ENCODE measurements around the gene F5. TPM values are rescaled to one million over a fixed set of nuclear protein-coding genes. Genes with fewer than 3 reads are reported as not detected.

Gene F5
- total and polyA plus RNA-seq, 2 of the 13 experiments (the other 11 are each of a cell fraction or from before 2014, with no cell fraction given) = 38.3 to 64.0 TPM

- TF ChIP-seq, protein P1, sequence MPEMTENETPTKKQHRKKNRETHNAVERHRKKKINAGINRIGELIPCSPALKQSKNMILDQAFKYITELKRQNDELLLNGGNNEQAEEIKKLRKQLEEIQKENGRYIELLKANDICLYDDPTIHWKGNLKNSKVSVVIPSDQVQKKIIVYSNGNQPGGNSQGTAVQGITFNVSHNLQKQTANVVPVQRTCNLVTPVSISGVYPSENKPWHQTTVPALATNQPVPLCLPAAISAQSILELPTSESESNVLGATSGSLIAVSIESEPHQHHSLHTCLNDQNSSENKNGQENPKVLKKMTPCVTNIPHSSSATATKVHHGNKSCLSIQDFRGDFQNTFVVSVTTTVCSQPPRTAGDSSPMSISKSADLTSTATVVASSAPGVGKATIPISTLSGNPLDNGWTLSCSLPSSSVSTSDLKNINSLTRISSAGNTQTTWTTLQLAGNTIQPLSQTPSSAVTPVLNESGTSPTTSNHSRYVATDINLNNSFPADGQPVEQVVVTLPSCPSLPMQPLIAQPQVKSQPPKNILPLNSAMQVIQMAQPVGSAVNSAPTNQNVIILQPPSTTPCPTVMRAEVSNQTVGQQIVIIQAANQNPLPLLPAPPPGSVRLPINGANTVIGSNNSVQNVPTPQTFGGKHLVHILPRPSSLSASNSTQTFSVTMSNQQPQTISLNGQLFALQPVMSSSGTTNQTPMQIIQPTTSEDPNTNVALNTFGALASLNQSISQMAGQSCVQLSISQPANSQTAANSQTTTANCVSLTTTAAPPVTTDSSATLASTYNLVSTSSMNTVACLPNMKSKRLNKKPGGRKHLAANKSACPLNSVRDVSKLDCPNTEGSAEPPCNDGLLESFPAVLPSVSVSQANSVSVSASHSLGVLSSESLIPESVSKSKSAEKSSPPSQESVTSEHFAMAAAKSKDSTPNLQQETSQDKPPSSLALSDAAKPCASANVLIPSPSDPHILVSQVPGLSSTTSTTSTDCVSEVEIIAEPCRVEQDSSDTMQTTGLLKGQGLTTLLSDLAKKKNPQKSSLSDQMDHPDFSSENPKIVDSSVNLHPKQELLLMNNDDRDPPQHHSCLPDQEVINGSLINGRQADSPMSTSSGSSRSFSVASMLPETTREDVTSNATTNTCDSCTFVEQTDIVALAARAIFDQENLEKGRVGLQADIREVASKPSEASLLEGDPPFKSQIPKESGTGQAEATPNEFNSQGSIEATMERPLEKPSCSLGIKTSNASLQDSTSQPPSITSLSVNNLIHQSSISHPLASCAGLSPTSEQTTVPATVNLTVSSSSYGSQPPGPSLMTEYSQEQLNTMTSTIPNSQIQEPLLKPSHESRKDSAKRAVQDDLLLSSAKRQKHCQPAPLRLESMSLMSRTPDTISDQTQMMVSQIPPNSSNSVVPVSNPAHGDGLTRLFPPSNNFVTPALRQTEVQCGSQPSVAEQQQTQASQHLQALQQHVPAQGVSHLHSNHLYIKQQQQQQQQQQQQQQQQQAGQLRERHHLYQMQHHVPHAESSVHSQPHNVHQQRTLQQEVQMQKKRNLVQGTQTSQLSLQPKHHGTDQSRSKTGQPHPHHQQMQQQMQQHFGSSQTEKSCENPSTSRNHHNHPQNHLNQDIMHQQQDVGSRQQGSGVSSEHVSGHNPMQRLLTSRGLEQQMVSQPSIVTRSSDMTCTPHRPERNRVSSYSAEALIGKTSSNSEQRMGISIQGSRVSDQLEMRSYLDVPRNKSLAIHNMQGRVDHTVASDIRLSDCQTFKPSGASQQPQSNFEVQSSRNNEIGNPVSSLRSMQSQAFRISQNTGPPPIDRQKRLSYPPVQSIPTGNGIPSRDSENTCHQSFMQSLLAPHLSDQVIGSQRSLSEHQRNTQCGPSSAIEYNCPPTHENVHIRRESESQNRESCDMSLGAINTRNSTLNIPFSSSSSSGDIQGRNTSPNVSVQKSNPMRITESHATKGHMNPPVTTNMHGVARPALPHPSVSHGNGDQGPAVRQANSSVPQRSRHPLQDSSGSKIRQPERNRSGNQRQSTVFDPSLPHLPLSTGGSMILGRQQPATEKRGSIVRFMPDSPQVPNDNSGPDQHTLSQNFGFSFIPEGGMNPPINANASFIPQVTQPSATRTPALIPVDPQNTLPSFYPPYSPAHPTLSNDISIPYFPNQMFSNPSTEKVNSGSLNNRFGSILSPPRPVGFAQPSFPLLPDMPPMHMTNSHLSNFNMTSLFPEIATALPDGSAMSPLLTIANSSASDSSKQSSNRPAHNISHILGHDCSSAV (CRISPR knock-in tag; IDR thresholded peaks at IDR 0.05; ENCODE audit: borderline replicate concordance) = no peak
- TF ChIP-seq ZNF552 (CRISPR knock-in tag; IDR thresholded peaks at IDR 0.05; ENCODE audit: borderline replicate concordance) (no peak), PAXIP1 (CRISPR knock-in tag; conservative IDR thresholded peaks at IDR 0.05) (0 out of 2 replicates have a peak, but pooled peaks have one; percentile 25), PHF5A (CRISPR knock-in tag; IDR thresholded peaks at IDR 0.05; ENCODE audit: low read depth, unreplicated experiment) (no peak)
Measured at GRCh38 chr1:169508432-169509338, 77.6 kb downstream of the F5 start (continued).

Measured in HepG2 (cell line).